ENCODE results near the gene CHRDL1. TPM values are rescaled to one million over a fixed set of nuclear protein-coding genes. Genes with fewer than 3 reads are reported as not detected.
"Not testable (repeated sequence)": the region's sequence is repeated elsewhere in the genome, so short reads cannot be mapped to it uniquely, and the experiment has no call there.

Gene CHRDL1
- total RNA-seq = 10 to 100 TPM; 27.4 to 90.2 (median 56.5) TPM

DNA sequence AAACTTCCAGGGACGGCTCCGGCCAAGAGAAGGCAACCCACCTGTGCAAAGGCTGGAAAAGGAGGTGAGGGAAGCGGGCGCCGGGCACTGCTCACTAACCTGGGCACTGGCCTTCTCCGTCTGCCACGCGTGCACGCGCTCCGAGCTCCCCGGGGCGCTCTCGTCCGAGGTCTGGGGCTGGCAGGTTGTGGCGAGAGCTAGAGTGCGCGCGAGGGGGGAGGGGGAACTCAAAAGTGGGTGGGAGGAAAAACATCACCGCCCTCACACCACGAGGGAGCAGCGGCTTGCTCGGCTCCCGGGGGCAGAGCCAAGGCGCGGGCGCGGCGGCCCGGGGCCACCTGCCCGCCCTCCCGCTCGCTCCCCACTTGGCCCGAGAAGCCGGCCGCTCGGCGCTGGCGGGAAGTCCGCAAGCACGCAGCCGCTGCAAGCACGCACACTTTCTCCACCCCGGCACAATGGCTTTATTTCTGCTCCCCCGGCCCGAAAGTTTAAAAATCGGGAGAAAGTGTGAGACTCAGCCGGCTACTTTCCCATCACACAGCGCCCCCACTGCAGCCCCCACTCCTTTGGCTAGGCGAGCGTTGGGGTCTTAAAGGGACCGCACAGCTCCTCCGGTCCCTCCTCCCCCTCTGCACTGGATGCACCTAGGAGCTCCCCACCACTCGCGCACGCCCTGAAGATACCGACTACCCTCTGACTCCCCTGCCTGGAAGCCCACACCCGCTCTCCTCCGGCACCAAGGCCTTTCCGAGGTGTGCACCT is at the start of gene CHRDL1:
Gene CHRDL1, minus strand, starts transcription at position 173 of the 762 bp plus-strand sequence. CDS start 3,636 bp downstream, outside the sequence.
- H3K4me3 ChIP-seq = peak within 1 kb of the TSS; percentile 38 to 39
- intact Hi-C loops (cut with DNase I; ENCODE audit: low total_unique reads) = no loop called here
- peak within 1 kb of the TSS; percentile 59 to 73 for H3K27ac ChIP-seq
- peak; percentile 62 to 73 for DNase-seq
- no peak for TF ChIP-seq POLR2A (IDR thresholded peaks at IDR 0.05)
- TF ChIP-seq, protein P1, sequence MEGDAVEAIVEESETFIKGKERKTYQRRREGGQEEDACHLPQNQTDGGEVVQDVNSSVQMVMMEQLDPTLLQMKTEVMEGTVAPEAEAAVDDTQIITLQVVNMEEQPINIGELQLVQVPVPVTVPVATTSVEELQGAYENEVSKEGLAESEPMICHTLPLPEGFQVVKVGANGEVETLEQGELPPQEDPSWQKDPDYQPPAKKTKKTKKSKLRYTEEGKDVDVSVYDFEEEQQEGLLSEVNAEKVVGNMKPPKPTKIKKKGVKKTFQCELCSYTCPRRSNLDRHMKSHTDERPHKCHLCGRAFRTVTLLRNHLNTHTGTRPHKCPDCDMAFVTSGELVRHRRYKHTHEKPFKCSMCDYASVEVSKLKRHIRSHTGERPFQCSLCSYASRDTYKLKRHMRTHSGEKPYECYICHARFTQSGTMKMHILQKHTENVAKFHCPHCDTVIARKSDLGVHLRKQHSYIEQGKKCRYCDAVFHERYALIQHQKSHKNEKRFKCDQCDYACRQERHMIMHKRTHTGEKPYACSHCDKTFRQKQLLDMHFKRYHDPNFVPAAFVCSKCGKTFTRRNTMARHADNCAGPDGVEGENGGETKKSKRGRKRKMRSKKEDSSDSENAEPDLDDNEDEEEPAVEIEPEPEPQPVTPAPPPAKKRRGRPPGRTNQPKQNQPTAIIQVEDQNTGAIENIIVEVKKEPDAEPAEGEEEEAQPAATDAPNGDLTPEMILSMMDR (IDR thresholded peaks at IDR 0.05) = no peak
- H3K4me1 ChIP-seq = no peaks in the 10 kb centered on the region
- no peaks in the 10 kb centered on the region for H3K9me3 ChIP-seq
- H3K27me3 ChIP-seq = peaks cover 0 to 7% of the 10 kb centered on the region in 2 donors
- no peaks in the 10 kb centered on the region for H3K36me3 ChIP-seq

GRCh38 chrX:110836982-110837381 is 41.4 kb upstream of the CHRDL1 start:
- DNase-seq = no peak
- Histone ChIP-seq H3K36me3 (no peaks in the 10 kb centered on the region), H3K27ac (no peak overlapping the region), H3K9me3 (no peaks in the 10 kb centered on the region), H3K4me3 (no peak overlapping the region), H3K4me1 (no peaks in the 10 kb centered on the region), H3K27me3 (no peaks in the 10 kb centered on the region)
- TF ChIP-seq, protein P1 (IDR thresholded peaks at IDR 0.05) = no peak
- no peak for TF ChIP-seq POLR2A (IDR thresholded peaks at IDR 0.05)
- intact Hi-C loops (cut with DNase I; ENCODE audit: low total_unique reads) = no loop called here

DNA sequence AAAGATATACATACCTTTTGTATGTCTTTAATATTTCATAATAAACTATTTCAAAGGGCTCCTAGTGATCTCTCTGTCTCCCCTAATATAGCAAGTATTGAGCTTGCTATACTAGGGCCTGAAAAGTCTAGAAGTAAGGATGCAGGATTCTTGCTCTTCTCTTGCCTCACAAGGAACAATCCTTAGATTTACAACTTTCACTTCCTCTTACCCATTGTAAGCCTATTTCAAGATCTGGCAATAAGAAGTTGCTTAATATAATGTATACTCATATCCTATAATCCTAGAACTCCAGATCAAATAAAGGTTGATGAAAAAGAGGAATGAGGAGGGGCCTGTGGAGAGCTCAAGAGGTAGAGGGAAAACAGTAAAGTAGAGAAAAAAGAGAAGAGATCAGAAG is 40.8 kb upstream of the CHRDL1 start:
- H3K9me3 ChIP-seq = no peaks in the 10 kb centered on the region
- TF ChIP-seq POLR2A (IDR thresholded peaks at IDR 0.05) = no peak
- TF ChIP-seq, protein P1 (IDR thresholded peaks at IDR 0.05) = no peak
- intact Hi-C loops (cut with DNase I; ENCODE audit: low total_unique reads) = no loop called here

DNA sequence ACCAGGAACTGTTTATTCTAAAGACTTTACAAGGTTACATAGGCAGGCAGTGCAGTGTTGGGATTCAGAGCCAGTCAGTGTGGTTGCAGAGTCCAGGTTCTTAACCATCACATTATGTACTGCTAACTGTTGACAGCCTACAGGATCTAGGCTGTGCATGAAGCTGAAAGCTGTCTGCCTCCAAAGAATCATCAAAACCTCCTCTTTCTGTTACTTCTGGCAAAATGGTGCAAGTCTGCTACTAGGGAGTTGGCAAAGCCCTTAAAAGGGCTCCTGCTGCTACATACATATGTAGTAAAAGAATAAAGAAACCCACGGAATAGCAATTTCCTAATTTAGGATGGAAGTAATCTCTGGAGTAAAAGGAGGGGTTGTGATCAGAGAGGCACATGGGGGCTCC is 40.4 kb upstream of the CHRDL1 start:
- H3K27me3 ChIP-seq = no peaks in the 10 kb centered on the region
- no peak overlapping the region for H3K27ac ChIP-seq
- H3K4me1 ChIP-seq = no peaks in the 10 kb centered on the region
- no peak for TF ChIP-seq POLR2A (IDR thresholded peaks at IDR 0.05)
- TF ChIP-seq, protein P1 (IDR thresholded peaks at IDR 0.05) = no peak
- H3K4me3 ChIP-seq = no peak overlapping the region
- no peaks in the 10 kb centered on the region for H3K9me3 ChIP-seq
- intact Hi-C loops (cut with DNase I; ENCODE audit: low total_unique reads) = no loop called here
- DNase-seq = no peak
- no peaks in the 10 kb centered on the region for H3K36me3 ChIP-seq

More for the DNA sequence above, 40.8 kb upstream of the CHRDL1 start:
- no peak for DNase-seq
- Histone ChIP-seq H3K36me3 (no peaks in the 10 kb centered on the region), H3K27me3 (no peaks in the 10 kb centered on the region), H3K4me3 (no peak overlapping the region), H3K4me1 (no peaks in the 10 kb centered on the region), H3K27ac (no peak overlapping the region)

GRCh38 chrX:110825972-110826371 is 30.4 kb upstream of the CHRDL1 start:
- Histone ChIP-seq H3K9me3 (no peaks in the 10 kb centered on the region), H3K36me3 (no peaks in the 10 kb centered on the region), H3K27me3 (peaks cover 0 to 9% of the 10 kb centered on the region in 2 donors), H3K27ac (no peak overlapping the region), H3K4me3 (no peak overlapping the region), H3K4me1 (no peaks in the 10 kb centered on the region)
- TF ChIP-seq POLR2A (IDR thresholded peaks at IDR 0.05) = no peak
- TF ChIP-seq, protein P1 (IDR thresholded peaks at IDR 0.05) = no peak
- intact Hi-C loops (cut with DNase I; ENCODE audit: low total_unique reads) = no loop called here
- DNase-seq = no peak

- H3K4me1 ChIP-seq; H3K36me3 ChIP-seq; DNase-seq; H3K9me3 ChIP-seq; H3K4me3 ChIP-seq; H3K27ac ChIP-seq; intact Hi-C loops (cut with DNase I; ENCODE audit: low total_unique reads); H3K27me3 ChIP-seq: not testable (repeated sequence)
Measured at GRCh38 chrX:110816543-110816942, 20.9 kb upstream of the CHRDL1 start.

Measured in uterus (tissue), 4 donors.